HuH-7 (cell line): ENCODE results near the gene LGALSL.

ENCODE experiments used
- DNase-seq: peaks from one replicate; pipeline ENCODE4 v3.0.0; 2011; ENCODE audit warnings: low spot score

LGALSL gene

GRCh38 chr2:64471600-64471999 lies 17.6 kb downstream of the LGALSL start:
- no peak for DNase-seq

GRCh38 chr2:64472881-64473280 lies 18.9 kb downstream of the LGALSL start:
- DNase-seq = no peak

- no peak for DNase-seq
Observed at GRCh38 chr2:64474121-64474571, 20.2 kb downstream of the LGALSL start.

- DNase-seq = no peak
Observed at GRCh38 chr2:64474636-64475035, 20.7 kb downstream of the LGALSL start.

GRCh38 chr2:64477037-64477436 lies 23.1 kb downstream of the LGALSL start:
- DNase-seq = no peak

GRCh38 chr2:64477979-64478378 lies 24.0 kb downstream of the LGALSL start:
- no peak for DNase-seq

- DNase-seq = no peak
Observed at GRCh38 chr2:64478502-64479230, 24.7 kb downstream of the LGALSL start.

GRCh38 chr2:64479259-64480117 lies 25.5 kb downstream of the LGALSL start:
- no peak for DNase-seq

GRCh38 chr2:64481665-64482064 lies 27.7 kb downstream of the LGALSL start:
- no peak for DNase-seq

GRCh38 chr2:64482243-64482642 lies 28.3 kb downstream of the LGALSL start:
- DNase-seq = no peak

GRCh38 chr2:64482765-64483504 lies 29.0 kb downstream of the LGALSL start:
- DNase-seq = no peak

GRCh38 chr2:64485331-64485730 lies 31.4 kb downstream of the LGALSL start:
- no peak for DNase-seq

- no peak for DNase-seq
Observed at GRCh38 chr2:64485961-64486360, 32.0 kb downstream of the LGALSL start.

GRCh38 chr2:64487256-64488049 lies 33.5 kb downstream of the LGALSL start:
- peak; percentile 37 for DNase-seq

- DNase-seq = peak; percentile 67
Observed at GRCh38 chr2:64488050-64488974, 34.4 kb downstream of the LGALSL start.

- DNase-seq = no peak
Observed at GRCh38 chr2:64489081-64489751, 35.3 kb downstream of the LGALSL start.

GRCh38 chr2:64491426-64491825 lies 37.5 kb downstream of the LGALSL start:
- DNase-seq = no peak

GRCh38 chr2:64492272-64492671 lies 38.3 kb downstream of the LGALSL start:
- DNase-seq = no peak

- DNase-seq = no peak
Observed at GRCh38 chr2:64492821-64493220, 38.9 kb downstream of the LGALSL start.

GRCh38 chr2:64493788-64494187 lies 39.8 kb downstream of the LGALSL start:
- DNase-seq = no peak
